Gastroesophageal sphincter (tissue), 4 donors: ENCODE data around the gene ARHGAP22. TPM values are rescaled to one million over a fixed set of nuclear protein-coding genes. Genes with fewer than 3 reads are reported as not detected.

Experiments
- ATAC-seq: fragments of 150-250 bp; one replicate; pipeline ENCODE4 v1.9.1; 2016; ENCODE audit warnings: mild to moderate bottlenecking, moderate library complexity
- H3K27ac ChIP-seq, 4 donors: fragments of 200-600 bp; sonication (generic) in 3 of 4; 1 replicate in 3 of 4; 2 replicates in 1 of 4; pipeline ENCODE4 v1.5.1; 2016 to 2019
- H3K27me3 ChIP-seq: fragments of 200-600 bp; sonication (generic); one replicate; pipeline ENCODE4 v1.5.1; 2019
- H3K36me3 ChIP-seq, 2 donors: fragments of 200-600 bp; sonication (generic); one replicate each; pipeline ENCODE4 v1.5.1; 2019; ENCODE audit warnings: control low read depth in 1 of 2
- H3K4me1 ChIP-seq, 3 donors: fragments of 200-600 bp; sonication (generic); 1 replicate in 2 of 3; 2 replicates in 1 of 3; pipeline ENCODE4 v1.5.1; 2016 to 2019; ENCODE audit warnings: control low read depth in 2 of 3
- H3K4me3 ChIP-seq, 2 donors: fragments of 200-600 bp; sonication (generic); one replicate each; pipeline ENCODE4 v1.5.1; 2019; ENCODE audit warnings: mild to moderate bottlenecking in 1 of 2, moderate library complexity in 1 of 2
- H3K9me3 ChIP-seq, 3 donors: fragments of 200-600 bp; sonication (generic); one replicate each; pipeline ENCODE4 v1.5.1; 2017 to 2019; ENCODE audit warnings: control low read depth in 2 of 3
- CTCF ChIP-seq, 4 experiments: fragments of 200-600 bp in 2 of 4; fragments of 450-650 bp in 2 of 4; sonication (generic) in 1 of 4; IDR thresholded peaks; one replicate each; pipeline ENCODE4 v1.5.1; 2017 to 2019; ENCODE audit warnings: antibody characterized with exemption in 4 of 4, mild to moderate bottlenecking in 2 of 4, moderate library complexity in 2 of 4
- EP300 ChIP-seq: sonication (generic); formaldehyde crosslinking; IDR thresholded peaks from one replicate; pipeline ENCODE4 v1.6.1; 2017; ENCODE audit warnings: antibody characterized with exemption, mild to moderate bottlenecking
- POLR2A ChIP-seq, 2 donors: fragments of 450-650 bp; IDR thresholded peaks; one replicate each; pipeline ENCODE4 v1.6.1; 2017; ENCODE audit warnings: antibody characterized with exemption in 2 of 2, mild to moderate bottlenecking in 2 of 2, moderate library complexity in 1 of 2
- POLR2AphosphoS5 ChIP-seq: sonication (generic); formaldehyde crosslinking; IDR thresholded peaks from one replicate; pipeline ENCODE4 v1.6.1; 2017; ENCODE audit warnings: antibody characterized with exemption
- WGBS, 2 donors: methylation state at CpG; one replicate each; pipeline ENCODE4 v1.1.5; 2018; ENCODE audit warnings: low coverage in 1 of 2; 5-methylcytosine and 5-hydroxymethylcytosine counted together
- total RNA-seq, 4 donors: library from RNA; depleted of rRNA; stranded (reverse); fragments of >200 nt; gene quantifications; one replicate each; pipeline ENCODE4 v1.1.0, GENCODE V29; 2016

ARHGAP22 gene
- total RNA-seq, 4 donors from 2014 or later: 4.2 to 5.8 (median 5.1) TPM

GRCh38 chr10:48501787-48502771 is 102.8 kb downstream of the ARHGAP22 start:
- no peak for TF ChIP-seq POLR2A (IDR thresholded peaks at IDR 0.05)
- H3K4me3 ChIP-seq: no peak overlapping the region
- ATAC-seq: no peak
- H3K36me3 ChIP-seq: no peaks in the 10 kb centered on the region
- H3K9me3 ChIP-seq: no peaks in the 10 kb centered on the region
- 89 to 100% methylated on average over 1 to 4 of the region's 6 CpGs for WGBS, 2 donors
- peaks cover 0 to 8% (median 0%) of the 10 kb centered on the region in 3 donors for H3K4me1 ChIP-seq
- H3K27me3 ChIP-seq: no peaks in the 10 kb centered on the region
- H3K27ac ChIP-seq: no peak overlapping the region

GRCh38 chr10:48501226-48501625 is 103.6 kb downstream of the ARHGAP22 start:
- no peaks in the 10 kb centered on the region for H3K36me3 ChIP-seq
- no peaks in the 10 kb centered on the region for H3K27me3 ChIP-seq
- no peak overlapping the region for H3K4me3 ChIP-seq
- TF ChIP-seq CTCF (IDR thresholded peaks at IDR 0.05) (no peak), POLR2A (IDR thresholded peaks at IDR 0.05) (no peak), POLR2AphosphoS5 (no peak), EP300 (no peak)
- H3K9me3 ChIP-seq: no peaks in the 10 kb centered on the region
- ATAC-seq: no peak
- no peak overlapping the region for H3K27ac ChIP-seq
- 77 to 88% methylated on average over 2 of the region's 2 CpGs for WGBS, 2 donors
- H3K4me1 ChIP-seq: peaks cover 0 to 10% (median 0%) of the 10 kb centered on the region in 3 donors

- TF ChIP-seq CTCF (IDR thresholded peaks at IDR 0.05): no peak
- TF ChIP-seq POLR2AphosphoS5: no peak
- no peak for TF ChIP-seq EP300
- no peak for TF ChIP-seq POLR2A (IDR thresholded peaks at IDR 0.05)
- no peaks in the 10 kb centered on the region for H3K27me3 ChIP-seq
- H3K36me3 ChIP-seq: no peaks in the 10 kb centered on the region
- 100% methylated on average over 1 to 2 of the region's 4 CpGs for WGBS, 2 donors
- ATAC-seq: no peak
- H3K4me3 ChIP-seq: no peak overlapping the region
- H3K27ac ChIP-seq: no peak overlapping the region
- H3K9me3 ChIP-seq: no peaks in the 10 kb centered on the region
- peaks cover 0 to 10% (median 0%) of the 10 kb centered on the region in 3 donors for H3K4me1 ChIP-seq
Measured at GRCh38 chr10:48500771-48501170, 104.1 kb downstream of the ARHGAP22 start.

GRCh38 chr10:48498940-48499510 is 105.8 kb downstream of the ARHGAP22 start:
- no peak overlapping the region for H3K27ac ChIP-seq
- ATAC-seq: no peak
- peaks cover 0 to 10% (median 0%) of the 10 kb centered on the region in 3 donors for H3K4me1 ChIP-seq
- TF ChIP-seq POLR2A (IDR thresholded peaks at IDR 0.05): no peak
- TF ChIP-seq EP300: no peak
- no peak for TF ChIP-seq POLR2AphosphoS5
- no peak for TF ChIP-seq CTCF (IDR thresholded peaks at IDR 0.05)
- H3K27me3 ChIP-seq: no peaks in the 10 kb centered on the region
- 80 to 100% methylated on average over 2 to 4 of the region's 11 CpGs for WGBS, 2 donors
- H3K9me3 ChIP-seq: no peaks in the 10 kb centered on the region
- H3K4me3 ChIP-seq: no peak overlapping the region
- H3K36me3 ChIP-seq: no peaks in the 10 kb centered on the region
